GM10266 (cell line): ENCODE results near the gene MLLT10.

Experiments used
- DNase-seq: peaks from one replicate; pipeline ENCODE4 v3.0.0; 2012; ENCODE audit errors: extremely low spot score
- CTCF ChIP-seq: IDR thresholded peaks from 2 replicates; pipeline ENCODE4 v1.5.1; 2012; ENCODE audit warnings: mild to moderate bottlenecking, low read depth; ENCODE audit not compliant: control insufficient read depth, insufficient read depth; ENCODE audit errors: missing control alignments

The MLLT10 gene

GRCh38 chr10:21722209-21722608, 188.2 kb downstream of the MLLT10 start:
- no peak for DNase-seq
- TF ChIP-seq CTCF = no peak

GRCh38 chr10:21724020-21724589, 190.1 kb downstream of the MLLT10 start:
- TF ChIP-seq CTCF = no peak
- DNase-seq = no peak

GRCh38 chr10:21724687-21725367, 190.8 kb downstream of the MLLT10 start:
- no peak for TF ChIP-seq CTCF
- DNase-seq = peak; percentile 23

DNA sequence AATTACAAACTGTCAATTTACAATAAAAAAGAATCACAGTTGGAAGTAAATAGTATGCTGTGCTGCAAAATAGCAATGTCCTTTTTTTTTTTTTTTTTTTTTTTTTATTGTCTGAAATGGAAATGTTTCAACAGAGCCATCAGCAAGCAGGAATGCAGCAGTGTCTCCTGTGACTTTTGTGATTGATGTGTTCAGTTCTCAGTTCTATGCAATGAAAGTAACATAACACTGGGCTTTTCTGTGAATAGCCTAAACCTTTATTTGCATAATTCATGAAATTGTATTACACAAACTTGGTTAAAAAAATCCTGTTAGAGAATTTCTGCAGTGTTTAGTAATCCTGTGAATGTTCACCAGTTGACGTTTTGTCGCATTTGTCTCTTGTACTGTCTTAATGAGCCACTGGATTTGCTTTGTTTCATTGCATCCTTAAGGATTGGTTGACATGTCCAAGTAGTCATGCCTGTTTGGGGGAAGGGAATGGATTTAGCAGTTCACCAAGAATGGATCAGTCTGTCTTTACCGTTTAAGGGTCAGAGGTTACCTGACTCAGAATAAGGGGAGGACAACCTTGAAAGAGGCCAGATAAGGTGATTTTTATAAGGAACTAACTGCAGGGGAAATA, 192.7 kb downstream of the MLLT10 start:
- DNase-seq = no peak
- TF ChIP-seq CTCF = no peak

DNA sequence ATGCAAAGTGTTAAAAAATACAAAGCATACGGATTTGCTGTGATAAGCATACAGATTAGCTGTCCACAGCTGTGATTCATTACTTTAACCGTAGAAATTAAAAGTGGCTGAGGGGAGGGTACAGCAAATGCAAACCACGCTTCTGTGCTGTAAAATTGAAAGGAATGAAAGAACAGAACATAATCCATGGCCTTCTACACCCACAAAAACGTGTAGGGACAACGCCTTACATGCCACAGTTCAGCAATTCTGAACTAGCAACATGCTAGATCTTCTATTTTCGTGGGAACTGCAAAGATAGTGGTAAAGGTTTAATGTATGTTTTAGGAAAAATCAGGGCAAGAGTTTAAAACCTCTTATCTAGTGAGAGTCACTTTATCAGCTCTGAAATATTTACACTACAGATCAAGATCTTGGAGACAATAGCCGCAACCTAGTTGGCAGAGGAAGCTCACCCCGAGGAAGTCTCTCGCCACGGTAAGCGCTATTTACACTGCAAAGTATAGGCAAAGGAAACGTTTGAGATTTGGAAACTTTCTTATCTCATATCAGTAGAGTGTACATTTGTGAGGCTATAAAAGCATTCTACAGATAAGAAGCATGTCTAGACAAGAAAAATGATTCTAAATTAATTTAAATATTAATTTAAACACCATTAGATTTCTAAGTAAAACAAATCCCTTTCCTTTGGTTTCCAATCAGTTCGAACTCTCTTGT, 193.6 kb downstream of the MLLT10 start:
- no peak for TF ChIP-seq CTCF
- no peak for DNase-seq

GRCh38 chr10:21728618-21729017, 194.6 kb downstream of the MLLT10 start:
- DNase-seq = no peak
- TF ChIP-seq CTCF = no peak

DNA sequence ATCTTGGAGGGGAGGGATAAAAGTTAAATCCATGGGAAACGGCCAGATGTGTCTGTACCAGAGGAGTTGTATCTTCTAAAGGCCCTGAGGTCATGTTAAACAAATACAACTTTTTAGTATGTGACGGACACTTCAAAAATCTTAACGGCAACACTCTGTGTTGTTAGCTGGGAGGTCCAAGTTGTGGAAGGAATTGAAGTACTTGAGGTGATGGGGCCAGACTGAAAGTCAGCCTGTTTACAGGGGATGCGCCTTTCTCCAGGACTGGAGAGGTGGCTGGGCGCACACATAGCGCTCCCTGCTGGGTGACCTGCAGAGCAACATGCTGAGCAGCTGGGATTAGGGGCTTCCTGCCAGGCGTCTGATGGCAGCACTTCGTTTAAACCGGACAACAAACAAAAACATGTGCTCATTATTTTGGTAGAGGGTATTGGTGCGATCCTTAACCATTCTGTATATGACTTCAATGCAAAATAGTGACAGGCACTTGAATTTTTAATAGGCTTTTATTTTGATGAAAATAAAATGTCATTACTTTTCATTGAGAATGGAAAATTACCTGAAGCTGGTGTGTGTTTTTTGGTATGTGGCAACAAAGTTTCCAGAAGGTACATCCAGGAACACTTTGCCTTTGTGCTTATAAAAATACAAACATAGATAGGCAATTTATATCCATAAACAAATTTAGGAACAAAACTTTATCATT, 198.2 kb downstream of the MLLT10 start:
- DNase-seq = peak; percentile 60
- TF ChIP-seq CTCF = peak; percentile 79
